Measurements from ENCODE around the gene SDK1.

SDK1 gene

GRCh38 chr7:3795141-3795540, 494.1 kb downstream of the SDK1 start:
- POLR2A ChIA-PET, result no interaction called here
- Histone ChIP-seq H3K9me3 (ENCODE audit: control insufficient read depth, insufficient read depth, low read depth, low read length) (no peaks in the 10 kb centered on the region), H3K27ac (ENCODE audit: extremely low read depth, low read depth, low read length) (no peak overlapping the region), H3K36me3 (ENCODE audit: control insufficient read depth in 2 of 2, insufficient read depth in 1 of 2, low read length in 2 of 2) (no peaks in the 10 kb centered on the region), H3K4me1 (ENCODE audit: control insufficient read depth, insufficient read depth, low read length) (no peaks in the 10 kb centered on the region), H3K4me3 (ENCODE audit: low read depth, low read length) (no peak overlapping the region)
- TF ChIP-seq REST (tag by site-specific recombination; IDR thresholded peaks at IDR 0.05) (no peak), ZNF626 (tag by site-specific recombination; IDR thresholded peaks at IDR 0.05) (no peak), ZBTB21 (tag by site-specific recombination; IDR thresholded peaks at IDR 0.05) (no peak), ZNF211 (tag by site-specific recombination; IDR thresholded peaks at IDR 0.05; ENCODE audit: low read depth) (no peak), PRDM10 (tag by site-specific recombination; IDR thresholded peaks at IDR 0.05) (no peak)
- CTCF ChIA-PET, result no interaction called here

- TF ChIP-seq ZNF639 (tag by site-specific recombination; IDR thresholded peaks at IDR 0.05) (no peak), ZNF777 (tag by site-specific recombination; IDR thresholded peaks at IDR 0.05; ENCODE audit: borderline replicate concordance) (no peak), ZNF138 (tag by site-specific recombination; IDR thresholded peaks at IDR 0.05; ENCODE audit: borderline replicate concordance) (no peak), IKZF3 (tag by site-specific recombination; IDR thresholded peaks at IDR 0.05) (no peak), YY2 (tag by site-specific recombination; IDR thresholded peaks at IDR 0.05) (no peak), ZNF157 (tag by site-specific recombination; IDR thresholded peaks at IDR 0.05) (no peak), ZNF521 (tag by site-specific recombination; IDR thresholded peaks at IDR 0.05) (no peak), ZFP37 (tag by site-specific recombination; IDR thresholded peaks at IDR 0.05) (no peak), ZNF776 (tag by site-specific recombination; IDR thresholded peaks at IDR 0.05; ENCODE audit: borderline replicate concordance) (no peak), ZNF704 (tag by site-specific recombination; IDR thresholded peaks at IDR 0.05) (no peak), TCF7L2 (IDR thresholded peaks at IDR 0.05; ENCODE audit: borderline replicate concordance, low read depth, low read length) (no peak), ZSCAN30 (tag by site-specific recombination; IDR thresholded peaks at IDR 0.05) (no peak), MEIS1 (CRISPR knock-in tag; IDR thresholded peaks at IDR 0.05; ENCODE audit: borderline replicate concordance) (no peak), ZBTB21 (tag by site-specific recombination; IDR thresholded peaks at IDR 0.05) (no peak), ZFHX2 (tag by site-specific recombination; conservative IDR thresholded peaks at IDR 0.05) (no peak), SALL2 (tag by site-specific recombination; IDR thresholded peaks at IDR 0.05; ENCODE audit: borderline replicate concordance) (no peak), SP2 (tag by site-specific recombination; IDR thresholded peaks at IDR 0.05) (no peak)
- CTCF ChIA-PET, result no interaction called here
- POLR2A ChIA-PET, result interaction anchor here (0.5 kb wide), 1 partner anchor 571 kb away, joined by 3 read pairs; no protein-coding TSS in a partner anchor
- Histone ChIP-seq H3K4me1 (ENCODE audit: control insufficient read depth, insufficient read depth, low read length) (no peaks in the 10 kb centered on the region), H3K9me3 (ENCODE audit: control insufficient read depth, insufficient read depth, low read depth, low read length) (no peaks in the 10 kb centered on the region), H3K36me3 (ENCODE audit: control insufficient read depth in 2 of 2, insufficient read depth in 1 of 2, low read length in 2 of 2) (no peaks in the 10 kb centered on the region), H3K4me3 (ENCODE audit: low read depth, low read length) (no peak overlapping the region), H3K27ac (ENCODE audit: extremely low read depth, low read depth, low read length) (no peak overlapping the region)
Measured at GRCh38 chr7:3795781-3796180, 494.7 kb downstream of the SDK1 start.

All from HEK293 (cell line).